Mucosa of descending colon (tissue), 3 donors: ENCODE results near the gene FAM193B. TPM values are rescaled to one million over a fixed set of nuclear protein-coding genes. Genes with fewer than 3 reads are reported as not detected.

ENCODE experiments used
- ATAC-seq: fragments of 200-7000 bp; cut with Tn5 transposase; one replicate; pipeline ENCODE4 v1.9.1; 2020; ENCODE audit warnings: mild to moderate bottlenecking, moderate library complexity
- DNase-seq, 3 donors: peaks; one replicate each; pipeline ENCODE4 v3.0.0-alpha.2; 2020
- H3K36me3 ChIP-seq: fragments of 200-600 bp; one replicate; pipeline ENCODE4 v1.8.0; 2021; ENCODE audit warnings: low read depth, mild to moderate bottlenecking
- H3K4me1 ChIP-seq: fragments of 200-600 bp; one replicate; pipeline ENCODE4 v1.8.0; 2021; ENCODE audit warnings: low read depth, mild to moderate bottlenecking
- H3K4me3 ChIP-seq: fragments of 200-600 bp; one replicate; pipeline ENCODE4 v1.8.0; 2021; ENCODE audit warnings: mild to moderate bottlenecking
- H3K9me3 ChIP-seq: fragments of 200-600 bp; one replicate; pipeline ENCODE4 v1.8.0; 2021; ENCODE audit warnings: mild to moderate bottlenecking
- CTCF ChIP-seq: fragments of 200-600 bp; IDR thresholded peaks from one replicate; pipeline ENCODE4 v1.8.0; 2022; ENCODE audit warnings: antibody characterized with exemption, mild to moderate bottlenecking
- intact Hi-C, 2 donors: fragments of 100-400 bp; cut with DNase I in 1 of 2; cut with micrococcal nuclease in 1 of 2; formaldehyde crosslinking; loops; one replicate each; pipeline versions ENCODE4 v1.11.0 to v1.11.1; 2022; cut with DNase I, micrococcal nuclease
- total RNA-seq, 3 donors: library from RNA; stranded (reverse); fragmentation: NEBNext Ultra II Directional in 2 of 3; extraction: Animal tissue kit (Norgen Biotek cat#: 25700) in 2 of 3; gene quantifications; one replicate each; pipeline versions ENCODE4 v1.2.1 to v1.2.4, GENCODE V29; 2021 to 2023
- donor health status: DM: no; HTN: no; CAD: no; lungs with moderate emphysema.
- donor health status: DM: no; HTN: no; CAD: no.
- donor health status: DM: no; HTN: yes; CAD: no.

FAM193B gene
- total RNA-seq, 3 donors from 2014 or later, result 57.7 to 83.9 (median 75.2) TPM

GRCh38 chr5:177483994-177484901 lies 70.1 kb downstream of the FAM193B start:
- H3K36me3 ChIP-seq, result no peaks in the 10 kb centered on the region

GRCh38 chr5:177483042-177483441 lies 71.3 kb downstream of the FAM193B start:
- Histone ChIP-seq H3K9me3 (no peaks in the 10 kb centered on the region), H3K4me1 (peaks cover 3% of the 10 kb centered on the region), H3K36me3 (no peaks in the 10 kb centered on the region), H3K4me3 (no peak overlapping the region)
- ATAC-seq (no peak), DNase-seq (no peak)
- no peak for TF ChIP-seq CTCF
- intact Hi-C loops, result no loop called here

More at GRCh38 chr5:177483994-177484901, 70.1 kb downstream of the FAM193B start:
- Histone ChIP-seq H3K9me3 (no peaks in the 10 kb centered on the region), H3K4me1 (peaks cover 6% of the 10 kb centered on the region), H3K4me3 (no peak overlapping the region)
- no peak for ATAC-seq
- no peak for DNase-seq
- TF ChIP-seq CTCF, result no peak
- intact Hi-C loops, result no loop called here

- no peak for TF ChIP-seq CTCF
- Histone ChIP-seq H3K4me1 (peaks cover 3% of the 10 kb centered on the region), H3K9me3 (no peaks in the 10 kb centered on the region), H3K36me3 (no peaks in the 10 kb centered on the region), H3K4me3 (no peak overlapping the region)
- ATAC-seq, result no peak
- intact Hi-C loops, result no loop called here
- no peak for DNase-seq
Observed at GRCh38 chr5:177482359-177482795, 72.0 kb downstream of the FAM193B start.

- DNase-seq (peak in 2 of 3 donors; percentile 28 to 43), ATAC-seq (peak; percentile 5)
Observed at GRCh38 chr5:177479774-177480173, 74.6 kb downstream of the FAM193B start.

More at GRCh38 chr5:177479774-177480173, 74.6 kb downstream of the FAM193B start:
- H3K36me3 ChIP-seq, result no peaks in the 10 kb centered on the region
- intact Hi-C loops, result no loop called here
- TF ChIP-seq CTCF, result no peak
- no peaks in the 10 kb centered on the region for H3K9me3 ChIP-seq
- H3K4me1 ChIP-seq, result peaks cover 3% of the 10 kb centered on the region
- H3K4me3 ChIP-seq, result no peak overlapping the region
